ENCODE data around the gene EIF2B4.

DNA sequence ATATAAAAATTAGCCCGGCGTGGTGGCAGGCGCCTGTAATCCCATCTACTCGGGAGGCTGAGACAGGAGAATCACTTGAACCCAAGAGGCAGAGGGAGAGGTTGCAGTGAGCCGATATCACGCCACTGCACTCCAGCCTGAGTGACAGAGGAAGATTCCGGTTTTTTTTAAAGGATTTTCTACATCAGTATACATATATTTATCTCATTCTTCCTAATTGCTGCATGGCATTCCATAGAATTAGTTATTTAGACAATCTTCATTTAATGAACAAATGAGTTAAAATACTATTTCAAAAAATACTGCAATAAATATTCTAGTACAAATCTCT lies 15.6 kb downstream of the EIF2B4 start:
- TF ChIP-seq YY1 (tag by site-specific recombination; IDR thresholded peaks at IDR 0.05) (no peak), ZBTB7A (tag by site-specific recombination; IDR thresholded peaks at IDR 0.05; ENCODE audit: low read depth) (no peak), CTCF (tag by site-specific recombination; IDR thresholded peaks at IDR 0.05) (no peak)

Data from HEK293 (cell line).